Spinal cord (tissue), 10 donors: ENCODE results near the gene STXBP5L. TPM values are rescaled to one million over a fixed set of nuclear protein-coding genes. Genes with fewer than 3 reads are reported as not detected.
A peak's percentile ranks its signal among the peaks of the same experiment; 100 is the strongest.
"Not testable (repeated sequence)": the region's sequence is repeated elsewhere in the genome, so short reads cannot be mapped to it uniquely, and the experiment has no call there.

ENCODE experiments used
- DNase-seq, 6 donors: peaks; one replicate each; pipeline versions ENCODE4 v3.0.0 to v3.0.0-alpha.2; 2013 to 2015; ENCODE audit warnings: low spot score in 6 of 6, low read depth in 4 of 6
- H3K27ac ChIP-seq: one replicate; pipeline ENCODE4 v1.5.1; 2013; ENCODE audit warnings: low read depth, low read length, control low read depth
- H3K27me3 ChIP-seq: one replicate; pipeline ENCODE4 v1.6.1; 2013; ENCODE audit warnings: low read length; ENCODE audit not compliant: control insufficient read depth, insufficient read depth
- H3K36me3 ChIP-seq: one replicate; pipeline ENCODE4 v1.6.1; 2013; ENCODE audit warnings: low read length; ENCODE audit not compliant: control insufficient read depth, insufficient read depth
- H3K4me1 ChIP-seq: one replicate; pipeline ENCODE4 v1.6.1; 2013; ENCODE audit warnings: low read length; ENCODE audit not compliant: control insufficient read depth, insufficient read depth
- H3K4me3 ChIP-seq: one replicate; pipeline ENCODE4 v1.5.1; 2013; ENCODE audit warnings: low read depth, low read length, control low read depth
- H3K9me3 ChIP-seq: one replicate; pipeline ENCODE4 v1.6.1; 2013; ENCODE audit warnings: low read length; ENCODE audit not compliant: control insufficient read depth, insufficient read depth
- WGBS: methylation state at CpG from one replicate; pipeline ENCODE4 v1.1.5; 2013; ENCODE audit warnings: missing lambda C conversion rate; ENCODE audit not compliant: insufficient coverage; 5-methylcytosine and 5-hydroxymethylcytosine counted together
- long read RNA-seq, 4 donors: transcript quantifications; one replicate each; lab custom pipeline, GENCODE V29; 2026
- polyA plus RNA-seq, 2 donors: library from polyadenylated mRNA; unstranded; fragments of 120-200 nt; gene quantifications; one replicate each; pipeline ENCODE4 v1.2.1, GENCODE V29; 2013; ENCODE audit not compliant: insufficient read length in 2 of 2
- total RNA-seq, 2 donors: library from RNA; depleted of rRNA in 1 of 2; stranded (reverse); fragments of 120-200 nt in 1 of 2; fragments of >200 nt in 1 of 2; gene quantifications; one replicate each; pipeline versions ENCODE4 v1.2.3 to v1.2.4, GENCODE V29; 2013 to 2014
- donor health status: healthy.

Gene STXBP5L
- total RNA-seq (10 to 100 TPM in 1 of 2 donors, 1 to 10 TPM in 1; 4.1 to 19.1 TPM), polyA plus RNA-seq (1 to 10 TPM; 5.3 to 7.5 TPM)
- long read RNA-seq, donor 1, partial matches to known transcripts: 0 of 1 reads
- long read RNA-seq, donor 1, other reads (novel, unspliced or antisense): 0 of 1 reads
- long read RNA-seq, donor 2, partial matches to known transcripts: 0 of 2 reads
- long read RNA-seq, donor 2, other reads (novel, unspliced or antisense): 0 of 2 reads
- long read RNA-seq, donor 3, partial matches to known transcripts: 5 of 5 reads
- long read RNA-seq, donor 3, other reads (novel, unspliced or antisense): 0 of 5 reads
- long read RNA-seq, donor 4: 0 reads

DNA sequence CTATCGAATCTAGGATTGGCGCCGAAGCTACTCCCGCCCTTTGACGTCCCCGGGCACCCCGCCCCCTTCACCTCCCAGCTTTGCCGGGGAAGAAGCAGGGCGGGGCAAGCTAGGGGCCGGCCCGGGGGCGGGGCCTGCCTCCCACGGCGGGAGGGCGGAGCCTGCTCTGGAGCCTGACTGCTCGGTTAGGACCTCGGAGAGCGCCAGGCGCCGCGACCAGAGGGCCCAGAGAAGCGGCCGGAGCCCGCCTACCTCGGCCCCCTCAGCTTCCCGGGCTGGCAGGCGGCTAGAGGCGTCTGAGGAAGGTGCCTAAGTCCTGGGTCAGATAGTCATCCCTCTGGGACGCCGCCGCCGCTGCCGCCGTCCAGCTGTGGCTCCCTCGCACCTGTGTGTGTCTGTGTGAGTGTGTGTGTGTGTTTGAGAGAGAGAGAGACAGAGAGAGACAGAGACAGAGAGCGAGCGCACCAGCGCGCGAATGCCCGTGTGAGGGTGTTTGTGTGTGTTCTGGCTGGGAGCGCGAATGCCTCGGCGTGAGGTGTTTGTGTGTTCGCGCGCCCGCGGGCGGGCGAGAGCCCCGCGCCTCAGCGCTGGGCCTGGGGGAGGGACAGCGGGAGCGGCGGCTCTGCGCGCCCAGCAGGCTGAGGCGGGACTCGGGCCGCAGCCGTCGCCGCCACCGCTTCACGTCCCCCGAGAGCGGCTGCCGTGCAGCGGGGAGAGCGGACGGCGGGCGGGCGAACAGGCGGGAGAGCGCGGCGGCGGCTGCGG is at the start of gene STXBP5L:
Gene STXBP5L (plus strand): TSS at position 176 of the 765 bp plus-strand sequence. CDS start 1,374 bp downstream, outside the sequence.
- peak within 1 kb of the TSS; percentile 72 for H3K4me3 ChIP-seq
- H3K9me3 ChIP-seq: peaks cover 3% of the 10 kb centered on the region
- no peaks in the 10 kb centered on the region for H3K36me3 ChIP-seq
- WGBS: under 1% methylated on average over 74 of the region's 83 CpGs
- H3K4me1 ChIP-seq: no peaks in the 10 kb centered on the region
- peak within 1 kb of the TSS; percentile 67 for H3K27ac ChIP-seq
- peak; percentile 70 to 98 (median 87) for DNase-seq
- no peaks in the 10 kb centered on the region for H3K27me3 ChIP-seq

GRCh38 chr3:120858521-120858920 is 49.5 kb upstream of the STXBP5L start:
- Histone ChIP-seq H3K9me3 (no peaks in the 10 kb centered on the region), H3K27me3 (no peaks in the 10 kb centered on the region), H3K4me3 (no peak overlapping the region), H3K4me1 (peaks cover 3% of the 10 kb centered on the region), H3K27ac (no peak overlapping the region), H3K36me3 (no peaks in the 10 kb centered on the region)
- no CpG with 5 or more reads among the region's 3 CpGs for WGBS
- no peak for DNase-seq

- no peak overlapping the region for H3K4me3 ChIP-seq
- 39% methylated on average over 3 of the region's 5 CpGs for WGBS
- no peaks in the 10 kb centered on the region for H3K36me3 ChIP-seq
- H3K4me1 ChIP-seq: no peaks in the 10 kb centered on the region
- no peak overlapping the region for H3K27ac ChIP-seq
- H3K27me3 ChIP-seq: no peaks in the 10 kb centered on the region
- no peak for DNase-seq
- H3K9me3 ChIP-seq: no peaks in the 10 kb centered on the region
These were observed 43.5 kb upstream of the STXBP5L start for GRCh38 chr3:120864541-120864940.

DNA sequence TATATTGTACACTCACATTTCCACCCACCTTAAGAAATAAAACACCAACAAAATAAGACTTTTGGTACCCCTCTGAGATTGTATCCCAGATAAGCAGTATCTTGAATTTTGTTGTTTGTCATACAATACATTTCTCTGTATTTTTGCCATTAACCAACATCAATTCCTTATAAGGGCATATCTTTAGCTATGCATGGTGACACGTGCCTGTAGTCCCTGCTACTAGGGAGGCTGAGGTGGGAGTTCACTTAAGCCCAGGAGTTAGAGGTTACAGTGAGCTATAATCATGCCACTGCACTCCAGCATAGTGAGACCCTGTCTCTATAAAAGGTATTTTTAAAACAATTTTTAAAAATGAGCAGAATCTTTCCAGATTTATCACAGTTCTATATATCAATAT is 32.5 kb upstream of the STXBP5L start:
- Histone ChIP-seq H3K4me1 (no peaks in the 10 kb centered on the region), H3K27ac (no peak overlapping the region), H3K9me3 (no peaks in the 10 kb centered on the region), H3K27me3 (no peaks in the 10 kb centered on the region), H3K4me3 (no peak overlapping the region), H3K36me3 (no peaks in the 10 kb centered on the region)
- DNase-seq: no peak
- WGBS: no CpG with 5 or more reads among the region's 1 CpG

DNA sequence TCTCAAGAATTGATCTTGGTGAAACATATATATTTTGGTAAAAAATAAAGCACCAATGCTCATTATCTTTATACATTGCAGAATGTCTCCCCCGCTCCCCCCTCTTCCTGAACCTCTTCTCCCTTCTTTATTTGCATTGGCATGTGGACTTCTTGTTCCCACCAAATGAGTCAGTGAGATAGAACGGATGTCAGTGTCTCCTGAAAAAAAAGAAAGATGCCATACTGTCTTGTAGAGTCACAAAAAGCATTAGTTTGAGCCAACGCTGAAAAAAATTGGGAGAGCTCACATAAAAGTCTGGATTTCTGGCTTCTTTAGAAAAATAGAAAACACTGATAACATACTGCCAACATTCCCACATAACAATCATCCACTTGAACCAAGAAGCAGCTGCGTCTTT is 32.0 kb upstream of the STXBP5L start:
- no peaks in the 10 kb centered on the region for H3K4me1 ChIP-seq
- H3K9me3 ChIP-seq: no peaks in the 10 kb centered on the region
- no peaks in the 10 kb centered on the region for H3K27me3 ChIP-seq
- no peak overlapping the region for H3K4me3 ChIP-seq
- DNase-seq: peak in 1 of 6 donors; percentile 29
- no peaks in the 10 kb centered on the region for H3K36me3 ChIP-seq
- WGBS: 65% methylated on average over 2 of the region's 4 CpGs
- no peak overlapping the region for H3K27ac ChIP-seq

DNA sequence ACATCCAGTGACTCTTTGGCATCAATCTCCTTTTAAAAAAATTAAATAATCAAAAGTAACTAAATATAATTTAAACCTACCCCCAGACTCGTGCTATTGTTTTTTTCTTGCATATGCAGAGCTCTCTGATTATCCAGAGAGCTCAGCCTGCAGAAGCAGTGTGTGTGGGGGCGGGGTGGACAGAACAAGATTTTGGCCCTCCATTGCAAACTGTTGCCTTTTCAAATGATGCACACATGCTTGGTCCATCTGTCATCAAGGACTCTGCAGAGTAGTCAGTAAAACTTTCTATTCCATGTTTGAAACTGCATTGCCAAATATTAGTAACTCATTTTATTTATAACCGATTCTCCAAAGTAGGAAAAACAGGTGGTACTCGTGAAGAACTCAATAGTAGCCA is 28.6 kb upstream of the STXBP5L start:
- Histone ChIP-seq H3K9me3 (no peaks in the 10 kb centered on the region), H3K27ac (no peak overlapping the region), H3K4me3 (no peak overlapping the region), H3K36me3 (no peaks in the 10 kb centered on the region), H3K4me1 (no peaks in the 10 kb centered on the region), H3K27me3 (no peaks in the 10 kb centered on the region)
- WGBS: no CpG with 5 or more reads among the region's 4 CpGs
- DNase-seq: peak in 1 of 6 donors; percentile 52

GRCh38 chr3:120892921-120893320 is 15.1 kb upstream of the STXBP5L start:
- H3K4me3 ChIP-seq: no peak overlapping the region
- H3K27me3 ChIP-seq: no peaks in the 10 kb centered on the region
- H3K4me1 ChIP-seq: no peaks in the 10 kb centered on the region
- H3K9me3 ChIP-seq: no peaks in the 10 kb centered on the region
- H3K27ac ChIP-seq: no peak overlapping the region
- no peaks in the 10 kb centered on the region for H3K36me3 ChIP-seq
- DNase-seq: no peak

- peak in 2 of 6 donors; percentile 11 to 17 for DNase-seq
- H3K4me1 ChIP-seq: no peaks in the 10 kb centered on the region
- H3K9me3 ChIP-seq: no peaks in the 10 kb centered on the region
- no peaks in the 10 kb centered on the region for H3K36me3 ChIP-seq
- no peaks in the 10 kb centered on the region for H3K27me3 ChIP-seq
- no peak overlapping the region for H3K4me3 ChIP-seq
- no CpG with 5 or more reads among the region's 5 CpGs for WGBS
- H3K27ac ChIP-seq: no peak overlapping the region
These were observed 13.5 kb upstream of the STXBP5L start for GRCh38 chr3:120894316-120895057.

- H3K27me3 ChIP-seq, DNase-seq, H3K36me3 ChIP-seq, H3K27ac ChIP-seq, H3K9me3 ChIP-seq, H3K4me1 ChIP-seq, H3K4me3 ChIP-seq: not testable (repeated sequence)
- WGBS: 80% methylated on average over 2 of the region's 6 CpGs
These were observed 6.3 kb upstream of the STXBP5L start for GRCh38 chr3:120901716-120902115.
